Neural crest cell (in vitro differentiated cells): ENCODE data around the gene NINJ1. TPM values are rescaled to one million over a fixed set of nuclear protein-coding genes. Genes with fewer than 3 reads are reported as not detected.

ENCODE experiments used
- DNase-seq: peaks from one replicate; pipeline ENCODE4 v3.0.0; 2021; ENCODE audit warnings: low read depth, mixed read lengths, low spot score
- H3K27ac Mint-ChIP-seq: one replicate; pipeline ENCODE4 v1.8.0; 2021; ENCODE audit warnings: mild to moderate bottlenecking, mixed read lengths; ENCODE audit not compliant: unreplicated experiment
- H3K27me3 Mint-ChIP-seq: 2 replicates; pipeline ENCODE4 v1.8.0; 2021; ENCODE audit warnings: low read depth, mild to moderate bottlenecking, mixed read lengths
- H3K36me3 Mint-ChIP-seq: 2 replicates; pipeline ENCODE4 v1.8.0; 2021; ENCODE audit warnings: low read depth, mild to moderate bottlenecking, mixed read lengths
- H3K4me1 Mint-ChIP-seq: 2 replicates; pipeline ENCODE4 v1.8.0; 2021; ENCODE audit warnings: mixed read lengths
- H3K4me3 Mint-ChIP-seq: one replicate; pipeline ENCODE4 v1.8.0; 2021; ENCODE audit warnings: mild to moderate bottlenecking, mixed read lengths
- H3K9me3 Mint-ChIP-seq: 2 replicates; pipeline ENCODE4 v1.8.0; 2021; ENCODE audit warnings: mixed read lengths
- CTCF ChIP-seq: fragments of 200-600 bp; sonication (generic); conservative IDR thresholded peaks from 2 replicates; pipeline ENCODE4 v1.5.0; 2021; ENCODE audit warnings: antibody characterized with exemption, mild to moderate bottlenecking
- total RNA-seq: library from RNA; stranded (reverse); gene quantifications from 2 replicates; pipeline ENCODE4 v1.2.1, GENCODE V29; 2021

Gene NINJ1
- total RNA-seq, 1 donor from 2014 or later, result 17.8 TPM

DNA sequence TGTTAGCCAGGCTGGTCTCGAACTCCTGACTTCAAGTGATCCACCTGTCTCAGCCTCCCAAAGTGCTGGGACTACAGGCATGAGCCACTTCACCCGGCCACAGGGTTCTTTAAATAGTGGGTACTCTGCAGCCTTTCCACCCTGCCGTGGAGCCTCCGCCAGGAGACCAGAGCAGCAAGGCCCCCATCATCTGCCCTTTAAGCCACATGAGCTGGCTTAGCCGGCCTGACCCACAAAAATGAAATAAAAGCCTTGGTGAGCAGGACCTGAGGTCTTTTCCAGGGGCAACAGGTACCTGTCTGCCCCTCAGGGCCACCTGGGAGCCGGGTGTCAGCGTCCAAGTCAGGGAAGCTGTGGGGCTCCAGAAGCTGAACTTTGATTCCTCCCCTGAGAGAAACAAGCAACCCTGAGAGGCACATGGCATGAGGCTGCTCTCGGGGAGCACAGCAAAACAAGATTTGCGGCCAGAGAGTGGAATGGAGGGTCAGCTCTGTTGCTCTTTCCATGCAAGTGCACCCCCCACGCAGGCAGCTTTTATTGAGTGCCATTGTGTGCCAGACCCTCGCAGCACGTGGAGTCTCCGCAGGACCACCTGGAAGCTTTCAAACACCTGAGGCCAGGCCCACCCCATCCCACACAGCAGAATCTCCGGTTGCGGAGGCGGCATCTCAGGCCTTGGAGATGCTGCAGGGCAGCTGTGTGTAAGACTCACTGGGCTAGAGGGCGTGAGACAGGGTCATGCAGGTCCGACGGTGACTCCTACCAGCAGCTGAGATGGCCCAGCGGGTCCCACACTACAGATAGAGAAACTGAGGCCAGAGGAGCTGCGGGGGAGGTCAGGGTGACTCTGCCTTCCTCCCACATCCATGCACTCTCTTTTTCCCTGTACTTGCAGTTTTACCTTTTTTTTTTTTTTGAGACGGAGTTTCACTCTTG is 45.1 kb upstream of the NINJ1 start:
- Mint-ChIP-seq H3K27me3 (peaks cover 48% of the 10 kb centered on the region), H3K27ac (no peak overlapping the region), H3K4me3 (no peak overlapping the region), H3K36me3 (no peaks in the 10 kb centered on the region), H3K9me3 (no peaks in the 10 kb centered on the region), H3K4me1 (no peaks in the 10 kb centered on the region)
- TF ChIP-seq CTCF, result no peak
- no peak for DNase-seq

GRCh38 chr9:93177676-93178075 is 43.6 kb upstream of the NINJ1 start:
- no peak overlapping the region for H3K27ac Mint-ChIP-seq
- H3K4me3 Mint-ChIP-seq, result no peak overlapping the region
- no peaks in the 10 kb centered on the region for H3K9me3 Mint-ChIP-seq
- H3K4me1 Mint-ChIP-seq, result peaks cover 7% of the 10 kb centered on the region
- no peak for DNase-seq
- no peaks in the 10 kb centered on the region for H3K36me3 Mint-ChIP-seq
- TF ChIP-seq CTCF, result no peak
- peaks cover 37% of the 10 kb centered on the region for H3K27me3 Mint-ChIP-seq

DNA sequence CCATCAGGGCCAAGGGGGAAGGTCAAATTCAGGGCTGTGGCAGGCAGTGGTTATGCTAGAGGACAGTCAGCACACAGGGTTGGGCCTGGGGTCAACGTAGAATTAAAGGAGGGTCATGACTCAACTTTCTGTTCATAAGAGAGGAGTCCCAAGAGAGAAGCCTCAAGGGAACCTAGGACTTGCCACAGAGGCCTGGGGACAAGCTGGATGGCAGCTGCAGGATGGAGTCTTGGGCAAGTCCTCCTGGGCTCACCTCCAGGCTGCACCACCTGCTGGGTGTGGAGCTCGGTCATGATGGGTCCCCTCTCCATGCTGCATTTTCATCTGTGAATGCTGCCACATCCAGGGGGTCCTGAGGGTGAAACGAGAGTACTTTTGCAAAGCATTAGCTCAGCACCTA is 40.9 kb upstream of the NINJ1 start:
- peaks cover 7% of the 10 kb centered on the region for H3K4me1 Mint-ChIP-seq
- H3K4me3 Mint-ChIP-seq, result no peak overlapping the region
- no peak overlapping the region for H3K27ac Mint-ChIP-seq
- no peaks in the 10 kb centered on the region for H3K36me3 Mint-ChIP-seq
- no peak for TF ChIP-seq CTCF
- H3K9me3 Mint-ChIP-seq, result no peaks in the 10 kb centered on the region
- H3K27me3 Mint-ChIP-seq, result peaks cover 10% of the 10 kb centered on the region
- no peak for DNase-seq

- no peaks in the 10 kb centered on the region for H3K9me3 Mint-ChIP-seq
- H3K27ac Mint-ChIP-seq, result no peak overlapping the region
- H3K27me3 Mint-ChIP-seq, result peaks cover 5% of the 10 kb centered on the region
- no peaks in the 10 kb centered on the region for H3K36me3 Mint-ChIP-seq
- no peak overlapping the region for H3K4me3 Mint-ChIP-seq
- no peak for TF ChIP-seq CTCF
- peaks cover 7% of the 10 kb centered on the region for H3K4me1 Mint-ChIP-seq
- no peak for DNase-seq
These were observed 39.5 kb upstream of the NINJ1 start for GRCh38 chr9:93173365-93174051.

DNA sequence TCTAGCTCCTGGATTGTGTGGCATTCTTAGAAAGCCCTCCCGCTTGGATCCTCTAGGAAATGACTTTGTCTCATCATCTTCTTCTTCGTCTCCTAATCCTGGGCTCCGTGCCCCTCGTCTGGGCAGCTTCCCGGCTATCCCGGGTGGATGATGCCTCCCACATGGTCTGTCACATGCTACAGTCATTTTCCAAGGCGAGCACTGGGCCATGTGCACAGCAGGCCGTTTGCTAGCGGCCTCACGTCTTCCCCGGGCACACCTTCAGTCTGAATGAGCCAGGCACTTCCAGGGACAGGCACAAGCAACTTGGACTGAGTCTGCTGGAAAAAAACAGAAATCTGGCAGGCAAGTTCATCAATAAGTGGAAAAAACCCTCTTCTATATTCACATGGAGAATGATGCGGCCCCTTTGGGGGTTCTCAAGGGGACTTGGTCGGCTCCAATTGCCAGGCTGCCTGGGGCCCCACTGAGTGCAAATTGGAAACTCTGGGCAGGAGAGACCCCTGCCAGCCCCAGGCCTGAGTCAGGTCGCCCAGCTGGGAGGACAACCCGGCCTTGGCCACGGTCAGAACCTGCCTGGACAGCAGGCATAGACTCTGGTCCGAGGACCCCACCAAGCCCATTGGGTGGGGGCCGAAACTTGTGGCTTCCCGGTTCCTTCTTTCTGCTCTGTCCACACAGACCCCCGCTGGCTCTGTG is 38.8 kb upstream of the NINJ1 start:
- Mint-ChIP-seq H3K4me1 (peaks cover 7% of the 10 kb centered on the region), H3K27me3 (peaks cover 4% of the 10 kb centered on the region), H3K4me3 (no peak overlapping the region), H3K27ac (no peak overlapping the region), H3K9me3 (no peaks in the 10 kb centered on the region), H3K36me3 (no peaks in the 10 kb centered on the region)
- DNase-seq, result no peak
- no peak for TF ChIP-seq CTCF
